HG02870 (cell line): ENCODE measurements around the gene KDM1B.
A peak's percentile ranks its signal among the peaks of the same experiment; 100 is the strongest.

Source experiments
- ATAC-seq: cut with Tn5 transposase; IDR thresholded peaks from one replicate; pipeline ENCODE4 v1.9.1; 2021; ENCODE audit warnings: mild to moderate bottlenecking, moderate library complexity; ENCODE audit not compliant: unreplicated experiment

Gene KDM1B

GRCh38 chr6:18259675-18260447 is 104.6 kb downstream of the KDM1B start:
- ATAC-seq, result no peak

GRCh38 chr6:18260448-18261106 is 105.4 kb downstream of the KDM1B start:
- peak; percentile 43 for ATAC-seq

- no peak for ATAC-seq
Measured at GRCh38 chr6:18261877-18262276, 106.7 kb downstream of the KDM1B start.

- ATAC-seq, result peak; percentile 61
Measured at GRCh38 chr6:18262702-18263417, 107.6 kb downstream of the KDM1B start.

GRCh38 chr6:18263418-18264218 is 108.4 kb downstream of the KDM1B start:
- ATAC-seq, result no peak

- ATAC-seq, result peak; percentile 25
Measured at GRCh38 chr6:18264219-18264922, 109.1 kb downstream of the KDM1B start, which contains the start of gene DEK. TSS of gene DEK (minus strand) at chr6:18264530. CDS start at chr6:18263987, 543 bp downstream.

GRCh38 chr6:18264923-18265377 is 109.7 kb downstream of the KDM1B start:
- ATAC-seq, result no peak

GRCh38 chr6:18265787-18266522 is 110.7 kb downstream of the KDM1B start:
- ATAC-seq, result no peak

- no peak for ATAC-seq
Measured at GRCh38 chr6:18266523-18266912, 111.3 kb downstream of the KDM1B start.

- no peak for ATAC-seq
Measured at GRCh38 chr6:18268066-18268465, 112.8 kb downstream of the KDM1B start.

GRCh38 chr6:18269253-18269652 is 114.0 kb downstream of the KDM1B start:
- ATAC-seq, result no peak

GRCh38 chr6:18269717-18270116 is 114.5 kb downstream of the KDM1B start:
- ATAC-seq, result no peak

GRCh38 chr6:18270216-18270615 is 115.0 kb downstream of the KDM1B start:
- ATAC-seq, result no peak
